IMR-90 (cell line): ENCODE data around the gene BCAS3. TPM values are rescaled to one million over a fixed set of nuclear protein-coding genes. Genes with fewer than 3 reads are reported as not detected.

Experiments used
- ATAC-seq: fragments of 200-7000 bp; cut with Tn5 transposase; 2 replicates; pipeline ENCODE4 v1.9.1; 2020; ENCODE audit warnings: low read depth, mild to moderate bottlenecking, moderate library complexity
- BruUV-seq: library from RNA; stranded (reverse); fragments of 400-500 nt; replicated peaks from 2 replicates; lab custom pipeline; 2021; lab: Mats Ljungman, UMichigan
- CTCF ChIA-PET: fragments of 300-600 bp; formaldehyde crosslinking; extraction: SDS; loops from one replicate; lab custom pipeline; 2021; ENCODE audit warnings: antibody characterized with exemption; lab: Yijun Ruan, JAX
- POLR2A ChIA-PET: fragments of 300-600 bp; sonication (Branson Sonifier 250); formaldehyde crosslinking; loops from one replicate; lab custom pipeline; 2022; ENCODE audit warnings: antibody characterized with exemption; ENCODE audit not compliant: unreplicated experiment; lab: Charles Lee
- DNase-seq: peaks from one replicate; pipeline ENCODE4 v3.0.0; 2013
- H2AFZ ChIP-seq: replicated peaks from 2 replicates; pipeline ENCODE3; 2013; ENCODE audit warnings: low read length, mild to moderate bottlenecking; ENCODE audit not compliant: poor library complexity
- H2AK5ac ChIP-seq: 2 replicates; pipeline ENCODE4 v1.6.1; 2013; ENCODE audit warnings: low read depth, low read length, inconsistent platforms
- H2AK9ac ChIP-seq: replicated peaks from 2 replicates; pipeline ENCODE3; 2013; ENCODE audit warnings: mild to moderate bottlenecking, low read depth, low read length, moderate library complexity; ENCODE audit not compliant: poor library complexity
- H2BK120ac ChIP-seq: 2 replicates; pipeline ENCODE4 v1.6.1; 2013; ENCODE audit warnings: low read depth, low read length, inconsistent platforms
- H2BK15ac ChIP-seq: 3 replicates; pipeline ENCODE4 v1.6.1; 2013; ENCODE audit warnings: low read depth, low read length, inconsistent platforms
- H2BK20ac ChIP-seq: 2 replicates; pipeline ENCODE4 v1.6.1; 2013; ENCODE audit warnings: low read depth, mild to moderate bottlenecking, inconsistent platforms, low read length, moderate library complexity
- H2BK5ac ChIP-seq: 2 replicates; pipeline ENCODE4 v1.6.1; 2013; ENCODE audit warnings: mild to moderate bottlenecking, low read depth, low read length, inconsistent platforms; ENCODE audit not compliant: poor library complexity, severe bottlenecking
- H3K14ac ChIP-seq: replicated peaks from 2 replicates; pipeline ENCODE4 v1.6.1; 2013; ENCODE audit warnings: low read depth, low read length, inconsistent platforms
- H3K18ac ChIP-seq: 2 replicates; pipeline ENCODE4 v1.6.1; 2013; ENCODE audit warnings: low read depth, low read length, control low read depth
- H3K23ac ChIP-seq: 2 replicates; pipeline ENCODE4 v1.6.1; 2013; ENCODE audit warnings: low read depth, low read length, inconsistent platforms
- H3K27ac ChIP-seq: 2 replicates; pipeline ENCODE4 v1.5.1; 2013; ENCODE audit warnings: mild to moderate bottlenecking, control low read depth, low read length; ENCODE audit not compliant: insufficient read depth
- H3K27me3 ChIP-seq: 2 replicates; pipeline ENCODE4 v1.6.1; 2013; ENCODE audit warnings: low read length; ENCODE audit not compliant: control insufficient read depth, insufficient read depth
- H3K36me3 ChIP-seq: 2 replicates; pipeline ENCODE4 v1.6.1; 2013; ENCODE audit warnings: low read length, mixed read lengths; ENCODE audit not compliant: control insufficient read depth, insufficient read depth
- H3K4ac ChIP-seq: 2 replicates; pipeline ENCODE4 v1.6.1; 2013; ENCODE audit warnings: low read depth, low read length, inconsistent platforms
- H3K4me1 ChIP-seq: 2 replicates; pipeline ENCODE4 v1.6.1; 2013; ENCODE audit warnings: low read length, mixed read lengths; ENCODE audit not compliant: control insufficient read depth, insufficient read depth
- H3K4me2 ChIP-seq: 2 replicates; pipeline ENCODE4 v1.6.1; 2013; ENCODE audit warnings: low read depth, mild to moderate bottlenecking, control low read depth, low read length, moderate library complexity
- H3K4me3 ChIP-seq: 2 replicates; pipeline ENCODE4 v1.5.1; 2013; ENCODE audit warnings: low read depth, mild to moderate bottlenecking, control low read depth, low read length, moderate library complexity; ENCODE audit not compliant: insufficient read depth
- H3K56ac ChIP-seq: 2 replicates; pipeline ENCODE4 v1.6.1; 2013; ENCODE audit warnings: low read length, inconsistent platforms; ENCODE audit not compliant: insufficient read depth; ENCODE audit errors: extremely low read depth
- H3K79me1 ChIP-seq, 2 experiments: 2 replicates each; pipeline ENCODE4 v1.6.1; 2013; ENCODE audit warnings: low read length in 2 of 2, inconsistent platforms in 1 of 2, low read depth in 1 of 2
- H3K9ac ChIP-seq: 2 replicates; pipeline ENCODE4 v1.6.1; 2013; ENCODE audit warnings: low read depth, low read length, control low read depth
- H3K9me1 ChIP-seq: 2 replicates; pipeline ENCODE4 v1.6.1; 2013; ENCODE audit warnings: low read length, inconsistent platforms; ENCODE audit not compliant: insufficient read depth
- H3K9me3 ChIP-seq: 2 replicates; pipeline ENCODE4 v1.6.1; 2013; ENCODE audit warnings: low read length; ENCODE audit not compliant: control insufficient read depth, insufficient read depth
- H4K20me1 ChIP-seq: 2 replicates; pipeline ENCODE4 v1.6.1; 2013; ENCODE audit warnings: low read length, inconsistent platforms; ENCODE audit not compliant: insufficient read depth
- H4K5ac ChIP-seq: 2 replicates; pipeline ENCODE4 v1.6.1; 2013; ENCODE audit warnings: mild to moderate bottlenecking, low read depth, low read length, control low read depth
- H4K8ac ChIP-seq, 2 experiments: 2 replicates each; pipeline ENCODE4 v1.6.1; 2013; ENCODE audit warnings: low read depth in 2 of 2, low read length in 2 of 2, control low read depth in 1 of 2, inconsistent platforms in 1 of 2
- H4K91ac ChIP-seq: 2 replicates; pipeline ENCODE4 v1.6.1; 2013; ENCODE audit warnings: low read depth, low read length, inconsistent platforms; ENCODE audit not compliant: insufficient read depth
- BHLHE40 ChIP-seq: fragments of 150-350 bp; IDR thresholded peaks from 2 replicates; pipeline ENCODE4 v1.6.1; 2016; ENCODE audit warnings: mild to moderate bottlenecking, low read depth, low read length
- CEBPB ChIP-seq: IDR thresholded peaks from 2 replicates; pipeline ENCODE4 v1.6.1; 2012; ENCODE audit warnings: low read depth, low read length, improper control_type of control experiment
- CHD1 ChIP-seq: IDR thresholded peaks from 2 replicates; pipeline ENCODE4 v1.6.1; 2012; ENCODE audit warnings: low read depth, low read length, improper control_type of control experiment
- CTCF ChIP-seq: conservative IDR thresholded peaks from 2 replicates; pipeline ENCODE4 v1.5.1; 2012; ENCODE audit warnings: mild to moderate bottlenecking, low read depth, low read length, improper control_type of control experiment
- FOS ChIP-seq: fragments of 150-350 bp; IDR thresholded peaks from 2 replicates; pipeline ENCODE4 v1.6.1; 2016; ENCODE audit warnings: low read depth, low read length
- MAFK ChIP-seq: IDR thresholded peaks from 2 replicates; pipeline ENCODE4 v1.6.1; 2012; ENCODE audit warnings: low read depth, low read length, improper control_type of control experiment
- MAZ ChIP-seq: IDR thresholded peaks from 2 replicates; pipeline ENCODE4 v1.6.1; 2012; ENCODE audit warnings: low read depth, mild to moderate bottlenecking, low read length, improper control_type of control experiment, moderate library complexity, borderline replicate concordance
- MXI1 ChIP-seq: IDR thresholded peaks from 2 replicates; pipeline ENCODE4 v1.6.1; 2012; ENCODE audit warnings: low read depth, mild to moderate bottlenecking, low read length, moderate library complexity, borderline replicate concordance
- NFE2L2 ChIP-seq: fragments of 150-350 bp; IDR thresholded peaks from 2 replicates; pipeline ENCODE4 v1.6.1; 2016; ENCODE audit warnings: low read depth, mild to moderate bottlenecking, low read length
- POLR2A ChIP-seq: IDR thresholded peaks from 2 replicates; pipeline ENCODE4 v1.6.1; 2012; ENCODE audit warnings: mild to moderate bottlenecking, low read depth, low read length
- RAD21 ChIP-seq: IDR thresholded peaks from 2 replicates; pipeline ENCODE4 v1.6.1; 2012; ENCODE audit warnings: low read length, improper control_type of control experiment
- RCOR1 ChIP-seq: IDR thresholded peaks from 2 replicates; pipeline ENCODE4 v1.6.1; 2012; ENCODE audit warnings: mild to moderate bottlenecking, low read length, improper control_type of control experiment; ENCODE audit not compliant: insufficient replicate concordance
- RFX5 ChIP-seq: IDR thresholded peaks from 2 replicates; pipeline ENCODE4 v1.8.0; 2012; ENCODE audit warnings: low read depth, mild to moderate bottlenecking, low read length, moderate library complexity
- SMC3 ChIP-seq: fragments of 150-350 bp; IDR thresholded peaks from 2 replicates; pipeline ENCODE4 v1.6.1; 2016; ENCODE audit warnings: low read depth, mild to moderate bottlenecking, antibody characterized with exemption, low read length, moderate library complexity
- WGBS, 2 experiments: methylation state at CpG; one replicate each; pipeline versions ENCODE4 v1.1.5 to v1.1.7; 2013; ENCODE audit warnings: missing lambda C conversion rate in 2 of 2; ENCODE audit not compliant: insufficient read length in 1 of 2; ENCODE audit errors: extremely low coverage in 2 of 2; 5-methylcytosine and 5-hydroxymethylcytosine counted together
- dilution Hi-C: fragments of 300-500 bp; cut with HindIII; formaldehyde crosslinking; loops from one replicate; pipeline ENCODE4 v1.14.3; 2018; ENCODE audit warnings: low sequenced_read_pairs; ENCODE audit not compliant: unreplicated experiment
- in situ Hi-C: fragments of 300-500 bp; cut with MboI; formaldehyde crosslinking; loops from 3 replicates; pipeline ENCODE4 v1.14.3; 2019; ENCODE audit warnings: low sequenced_read_pairs, inconsistent platforms, mixed read lengths
- intact Hi-C: fragments of 100-400 bp; cut with micrococcal nuclease; formaldehyde crosslinking; loops from 2 replicates; pipeline ENCODE4 v1.10.0; 2022
- polyA plus RNA-seq, 3 experiments: library from polyadenylated mRNA; depleted of rRNA; stranded (reverse); fragments of >200 nt; gene quantifications; 2 replicates each; pipeline ENCODE4 v1.2.3, GENCODE V29; 2012; ENCODE audit warnings: low replicate concordance in 1 of 3
- total RNA-seq: library from RNA; depleted of rRNA; stranded (reverse); fragments of >200 nt; gene quantifications from 2 replicates; pipeline ENCODE4 v1.2.3, GENCODE V29; 2012
- TF ChIP-seq, protein P1 (sequence below): fragments of 150-350 bp; IDR thresholded peaks from 2 replicates; pipeline ENCODE4 v1.6.1; 2016; ENCODE audit warnings: low read depth, mild to moderate bottlenecking, low read length, moderate library complexity, borderline replicate concordance
- TF ChIP-seq, protein P2 (sequence below): fragments of 150-350 bp; IDR thresholded peaks from 2 replicates; pipeline ENCODE4 v1.6.1; 2017; ENCODE audit warnings: mild to moderate bottlenecking, antibody characterized with exemption, low read length, low read depth

Gene BCAS3
- total and polyA plus RNA-seq, 2 of the 4 experiments (the other 2 are of a cell fraction) = 6.3 to 27.1 TPM

- Histone ChIP-seq H3K4me3 (no peak overlapping the region), H2BK120ac (no peak overlapping the region), H3K27me3 (no peaks in the 10 kb centered on the region), H3K9me1 (0 out of 2 replicates have a peak, but pooled peaks cover 4% of the 10 kb centered on the region), H2BK15ac (no peak overlapping the region), H3K4ac (no peak overlapping the region), H4K8ac (no peak overlapping the region), H4K91ac (no peak overlapping the region), H4K5ac (no peak overlapping the region), H2BK20ac (no peak overlapping the region), H3K79me1 (no peaks in the 10 kb centered on the region), H2AK9ac (no peak overlapping the region), H4K20me1 (no peaks in the 10 kb centered on the region), H2AK5ac (no peak overlapping the region), H3K9me3 (no peaks in the 10 kb centered on the region), H2BK5ac (no peak overlapping the region), H3K14ac (no peak overlapping the region), H3K9ac (no peak overlapping the region), H3K18ac (no peak overlapping the region), H3K27ac (no peak overlapping the region), H3K36me3 (no peaks in the 10 kb centered on the region), H3K23ac (no peak overlapping the region), H3K4me1 (0 out of 2 replicates have a peak, but pooled peaks cover 2% of the 10 kb centered on the region), H3K4me2 (no peak overlapping the region), H3K56ac (no peak overlapping the region), H2AFZ (no peak overlapping the region)
- intact Hi-C loops = no loop called here
- dilution Hi-C loops = no loop called here
- in situ Hi-C loops = no loop called here
- ATAC-seq (no peak), DNase-seq (no peak)
- ChIA-PET CTCF (no interaction called here), POLR2A (no interaction called here)
- WGBS, 2 experiments = 97% methylated on average over 6 of the region's 8 CpGs; no CpG with 5 or more reads in 1 of the 2 experiments
- no peak for TF ChIP-seq FOS
- TF ChIP-seq, protein P1, sequence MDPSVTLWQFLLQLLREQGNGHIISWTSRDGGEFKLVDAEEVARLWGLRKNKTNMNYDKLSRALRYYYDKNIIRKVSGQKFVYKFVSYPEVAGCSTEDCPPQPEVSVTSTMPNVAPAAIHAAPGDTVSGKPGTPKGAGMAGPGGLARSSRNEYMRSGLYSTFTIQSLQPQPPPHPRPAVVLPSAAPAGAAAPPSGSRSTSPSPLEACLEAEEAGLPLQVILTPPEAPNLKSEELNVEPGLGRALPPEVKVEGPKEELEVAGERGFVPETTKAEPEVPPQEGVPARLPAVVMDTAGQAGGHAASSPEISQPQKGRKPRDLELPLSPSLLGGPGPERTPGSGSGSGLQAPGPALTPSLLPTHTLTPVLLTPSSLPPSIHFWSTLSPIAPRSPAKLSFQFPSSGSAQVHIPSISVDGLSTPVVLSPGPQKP = no peak
- TF ChIP-seq MXI1 = no peak
- no peak for TF ChIP-seq RCOR1
- TF ChIP-seq NFE2L2 = no peak
- TF ChIP-seq, protein P2, sequence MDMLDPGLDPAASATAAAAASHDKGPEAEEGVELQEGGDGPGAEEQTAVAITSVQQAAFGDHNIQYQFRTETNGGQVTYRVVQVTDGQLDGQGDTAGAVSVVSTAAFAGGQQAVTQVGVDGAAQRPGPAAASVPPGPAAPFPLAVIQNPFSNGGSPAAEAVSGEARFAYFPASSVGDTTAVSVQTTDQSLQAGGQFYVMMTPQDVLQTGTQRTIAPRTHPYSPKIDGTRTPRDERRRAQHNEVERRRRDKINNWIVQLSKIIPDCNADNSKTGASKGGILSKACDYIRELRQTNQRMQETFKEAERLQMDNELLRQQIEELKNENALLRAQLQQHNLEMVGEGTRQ = no peak
- TF ChIP-seq CHD1 = no peak
- no peak for TF ChIP-seq RFX5
- TF ChIP-seq MAFK = no peak
- TF ChIP-seq SMC3 = no peak
- TF ChIP-seq CTCF = no peak
- TF ChIP-seq BHLHE40 = no peak
- no peak for TF ChIP-seq CEBPB
- no peak for TF ChIP-seq MAZ
- TF ChIP-seq RAD21 = no peak
- no peak for TF ChIP-seq POLR2A
- no TSS peak for BruUV-seq
These were observed 694.0 kb downstream of the BCAS3 start for GRCh38 chr17:61371606-61372005.
